Gastrocnemius medialis (tissue), 4 donors: ENCODE results near the gene TRIM4.

Experiments
- POLR2A ChIP-seq, 2 donors: fragments of 450-650 bp; IDR thresholded peaks; one replicate each; pipeline ENCODE4 v1.6.1; 2017; ENCODE audit warnings: antibody characterized with exemption in 2 of 2, mild to moderate bottlenecking in 2 of 2, moderate library complexity in 2 of 2
- TF ChIP-seq, protein P1 (sequence below), 5 experiments: fragments of 450-650 bp in 3 of 5; fragments of 200-600 bp in 2 of 5; sonication (generic) in 2 of 5; IDR thresholded peaks in 4 of 5; conservative IDR thresholded peaks in 1 of 5; 1 replicate in 4 of 5; 2 replicates in 1 of 5; pipeline ENCODE4 v1.5.1; 2016 to 2019; ENCODE audit warnings: antibody characterized with exemption in 5 of 5, mild to moderate bottlenecking in 3 of 5, moderate library complexity in 3 of 5

DNA sequence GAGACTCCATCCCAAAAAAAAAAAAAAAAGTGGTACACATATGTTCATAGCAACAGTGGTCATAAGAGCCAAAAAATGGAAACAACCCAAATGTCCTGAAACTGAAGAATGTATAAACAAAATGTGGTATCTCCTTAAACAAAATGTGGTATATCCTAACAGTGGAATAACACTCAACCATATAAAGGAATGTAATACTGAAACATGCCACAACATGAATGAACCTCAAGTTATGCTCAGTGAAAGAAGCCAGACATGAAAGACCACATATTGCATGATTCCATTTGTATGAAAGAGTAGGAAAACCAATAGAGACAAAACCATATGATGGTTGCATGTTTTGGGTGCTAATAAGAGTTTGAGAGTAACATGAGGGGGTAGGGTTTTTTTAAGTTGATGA lies 7.0 kb upstream of the TRIM4 start:
- no peak for TF ChIP-seq POLR2A (IDR thresholded peaks at IDR 0.05)
- TF ChIP-seq, protein P1, sequence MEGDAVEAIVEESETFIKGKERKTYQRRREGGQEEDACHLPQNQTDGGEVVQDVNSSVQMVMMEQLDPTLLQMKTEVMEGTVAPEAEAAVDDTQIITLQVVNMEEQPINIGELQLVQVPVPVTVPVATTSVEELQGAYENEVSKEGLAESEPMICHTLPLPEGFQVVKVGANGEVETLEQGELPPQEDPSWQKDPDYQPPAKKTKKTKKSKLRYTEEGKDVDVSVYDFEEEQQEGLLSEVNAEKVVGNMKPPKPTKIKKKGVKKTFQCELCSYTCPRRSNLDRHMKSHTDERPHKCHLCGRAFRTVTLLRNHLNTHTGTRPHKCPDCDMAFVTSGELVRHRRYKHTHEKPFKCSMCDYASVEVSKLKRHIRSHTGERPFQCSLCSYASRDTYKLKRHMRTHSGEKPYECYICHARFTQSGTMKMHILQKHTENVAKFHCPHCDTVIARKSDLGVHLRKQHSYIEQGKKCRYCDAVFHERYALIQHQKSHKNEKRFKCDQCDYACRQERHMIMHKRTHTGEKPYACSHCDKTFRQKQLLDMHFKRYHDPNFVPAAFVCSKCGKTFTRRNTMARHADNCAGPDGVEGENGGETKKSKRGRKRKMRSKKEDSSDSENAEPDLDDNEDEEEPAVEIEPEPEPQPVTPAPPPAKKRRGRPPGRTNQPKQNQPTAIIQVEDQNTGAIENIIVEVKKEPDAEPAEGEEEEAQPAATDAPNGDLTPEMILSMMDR (IDR thresholded peaks at IDR 0.05 in 4 of 5, conservative IDR thresholded peaks at IDR 0.05 in 1 of 5) = no peak
